Hematopoietic multipotent progenitor cell treated with erythropoietin and hydrocortisone succinate and interleukin-3 and kit ligand, for 17 days (in vitro differentiated cells): ENCODE measurements around the gene TRIM40.
A peak's percentile ranks its signal among the peaks of the same experiment; 100 is the strongest.
"Not testable (repeated sequence)": the region's sequence is repeated elsewhere in the genome, so short reads cannot be mapped to it uniquely, and the experiment has no call there.

Experiments used
- DNase-seq: peaks from one replicate; pipeline ENCODE4 v3.0.0-alpha.2; 2015; ENCODE audit warnings: low spot score

TRIM40 gene

GRCh38 chr6:30113003-30113759 lies 22.8 kb upstream of the TRIM40 start, which contains the start of gene TRIM31:
Gene TRIM31 (minus strand): TSS chr6:30113090. CDS start chr6:30112805, 285 bp downstream.
- no peak for DNase-seq

DNA sequence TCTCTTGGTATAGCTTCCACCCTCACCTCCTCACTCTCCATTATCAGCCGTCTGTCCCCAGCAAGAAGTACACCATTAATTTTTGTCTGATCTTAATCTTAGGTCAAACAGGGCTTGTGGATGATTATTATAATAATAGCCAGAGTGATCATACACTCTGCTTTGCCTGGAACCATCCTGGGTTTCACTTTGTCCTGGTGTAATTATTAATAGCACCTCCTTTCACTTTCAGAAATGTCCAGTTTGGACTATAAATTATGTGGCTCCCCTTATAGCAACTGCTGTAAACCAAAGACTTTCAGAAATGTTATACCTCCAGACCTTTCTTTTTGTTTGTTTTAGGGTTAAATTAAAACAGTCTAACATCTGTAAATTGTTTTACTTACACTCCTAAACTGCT lies 22.1 kb upstream of the TRIM40 start:
- DNase-seq, result no peak

- no peak for DNase-seq
Measured at GRCh38 chr6:30116724-30117123, 19.2 kb upstream of the TRIM40 start.

GRCh38 chr6:30118691-30119090 lies 17.2 kb upstream of the TRIM40 start:
- DNase-seq, result not testable (repeated sequence)

GRCh38 chr6:30121446-30122366 lies 14.2 kb upstream of the TRIM40 start:
- DNase-seq, result no peak

DNA sequence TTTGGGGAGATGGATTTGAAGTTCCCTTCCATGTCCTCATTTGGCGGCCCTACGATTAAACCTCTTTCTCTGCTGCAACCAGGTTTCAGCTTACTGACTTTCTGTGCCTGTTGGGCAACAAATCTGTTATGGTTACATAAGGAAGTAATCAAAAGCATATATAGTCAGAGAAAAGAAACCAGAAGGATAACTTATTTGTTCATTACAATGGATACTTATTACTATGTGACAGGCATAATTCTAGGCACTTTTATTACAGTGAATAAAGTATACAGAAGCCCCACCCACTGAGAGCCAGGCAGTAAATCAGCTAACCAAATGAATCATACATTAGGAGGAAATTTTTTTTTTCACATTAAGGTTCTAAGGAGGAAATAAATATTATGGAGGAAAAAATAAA lies 13.4 kb upstream of the TRIM40 start:
- DNase-seq, result no peak

DNA sequence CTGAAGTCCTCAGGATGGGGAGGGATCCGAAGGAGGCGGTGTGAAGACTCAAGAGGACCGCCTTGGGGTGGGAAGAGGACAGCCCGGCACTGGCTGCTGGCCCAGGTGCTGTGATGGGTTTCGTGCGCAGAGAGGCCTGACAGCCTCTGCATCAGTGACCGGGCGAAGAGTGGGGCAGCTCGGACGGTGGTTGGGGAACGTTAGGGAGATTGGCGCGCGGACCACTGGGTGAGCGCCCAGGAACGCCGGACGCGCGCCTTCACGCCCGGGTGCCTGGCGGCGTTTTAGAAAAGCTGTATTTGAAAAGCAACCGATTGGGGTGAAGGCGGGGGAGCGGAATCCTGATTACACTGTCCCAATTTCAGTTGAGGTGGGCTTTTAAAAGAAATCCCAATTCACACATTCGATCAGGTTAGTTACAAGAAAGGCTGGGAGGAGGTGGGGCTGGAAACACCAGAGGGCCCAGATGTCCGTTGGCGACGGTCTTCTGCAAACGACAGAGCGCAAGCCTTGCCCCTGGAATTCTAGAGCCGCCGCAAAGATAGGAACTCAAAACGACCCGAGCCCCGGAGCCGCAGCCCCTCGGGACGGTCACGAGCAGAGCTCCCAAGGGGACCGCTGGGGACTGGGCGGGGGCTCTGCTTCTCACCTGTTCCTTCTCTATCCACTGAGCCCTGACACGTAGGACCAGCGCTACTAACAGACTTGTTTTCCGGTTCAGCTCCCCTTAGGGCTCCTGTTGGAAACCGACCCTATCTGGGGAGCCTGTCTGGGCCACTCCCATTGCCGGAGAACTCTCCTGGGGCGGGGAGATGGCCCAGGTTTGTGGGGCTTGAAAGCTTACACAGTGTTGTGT lies 8.5 kb upstream of the TRIM40 start:
- no peak for DNase-seq

- DNase-seq, result no peak
Measured at GRCh38 chr6:30129265-30130178, 6.4 kb upstream of the TRIM40 start.

- DNase-seq, result no peak
Measured at GRCh38 chr6:30130179-30130679, 5.7 kb upstream of the TRIM40 start.

GRCh38 chr6:30130887-30131862 lies 4.8 kb upstream of the TRIM40 start:
- DNase-seq, result peak; percentile 94

DNA sequence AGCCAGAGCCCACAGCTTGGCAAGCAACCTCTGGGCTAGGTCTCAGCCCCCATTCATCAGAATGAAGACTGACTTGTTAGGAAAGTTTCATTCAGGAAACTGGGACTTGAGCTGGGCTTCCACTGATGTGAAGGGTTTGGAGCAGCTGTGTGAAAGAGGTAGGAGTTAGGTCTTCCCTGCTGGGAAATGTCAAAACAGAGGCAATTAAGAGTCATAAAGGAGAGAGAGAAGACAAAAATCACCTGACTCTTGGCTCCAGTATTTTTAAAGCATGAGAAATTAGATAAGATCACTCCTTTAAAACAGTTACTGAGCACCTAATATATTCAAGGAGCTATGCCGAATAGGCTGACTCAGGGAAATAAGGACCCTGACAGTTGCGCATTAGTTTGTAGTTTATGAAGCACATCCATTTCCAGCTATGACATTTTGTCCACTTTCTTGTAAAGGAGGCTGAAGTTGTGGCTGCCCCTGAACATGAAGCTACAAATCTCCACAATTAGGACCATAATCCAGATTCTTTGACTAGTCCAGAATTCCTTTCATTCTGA lies 3.9 kb upstream of the TRIM40 start:
- no peak for DNase-seq

DNA sequence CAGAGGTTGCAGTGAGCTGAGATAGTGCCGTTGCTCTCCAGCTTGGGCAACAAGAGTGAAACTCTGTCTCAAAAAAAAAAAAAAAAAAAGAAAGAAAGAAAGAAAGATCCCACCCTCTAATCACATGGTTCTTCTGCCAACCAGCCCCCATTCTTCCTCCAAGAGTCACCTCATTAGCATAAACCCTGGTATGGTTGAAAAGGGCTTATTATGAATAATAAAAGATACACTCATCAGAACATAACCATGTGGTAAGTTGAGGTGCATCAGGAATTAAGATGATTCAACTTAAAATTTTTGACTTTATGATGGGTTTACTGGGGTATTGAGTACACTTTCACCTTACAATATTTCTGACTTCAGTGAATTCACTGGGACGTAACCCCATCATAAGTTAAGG lies 793 bp upstream of the TRIM40 start:
- DNase-seq, result no peak

- no peak for DNase-seq
Measured at GRCh38 chr6:30136570-30137286, 788 bp downstream of the TRIM40 start.

DNA sequence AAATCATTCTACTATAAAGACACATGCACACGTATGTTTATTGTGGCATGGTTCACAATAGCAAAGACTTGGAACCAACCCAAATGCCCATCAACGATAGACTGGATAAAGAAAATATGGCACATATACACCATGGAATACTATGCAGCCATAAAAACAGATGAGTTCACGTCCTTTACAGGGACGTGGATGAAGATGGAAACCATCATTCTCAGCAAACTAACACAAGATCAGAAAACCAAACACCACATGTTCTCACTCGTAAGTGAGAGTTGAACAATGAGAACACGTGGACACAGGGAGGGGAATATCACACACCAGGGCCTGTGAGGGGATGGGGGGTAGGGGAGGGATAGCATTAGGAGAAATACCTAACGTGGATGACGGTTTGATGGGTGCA lies 4.3 kb downstream of the TRIM40 start:
- not testable (repeated sequence) for DNase-seq

DNA sequence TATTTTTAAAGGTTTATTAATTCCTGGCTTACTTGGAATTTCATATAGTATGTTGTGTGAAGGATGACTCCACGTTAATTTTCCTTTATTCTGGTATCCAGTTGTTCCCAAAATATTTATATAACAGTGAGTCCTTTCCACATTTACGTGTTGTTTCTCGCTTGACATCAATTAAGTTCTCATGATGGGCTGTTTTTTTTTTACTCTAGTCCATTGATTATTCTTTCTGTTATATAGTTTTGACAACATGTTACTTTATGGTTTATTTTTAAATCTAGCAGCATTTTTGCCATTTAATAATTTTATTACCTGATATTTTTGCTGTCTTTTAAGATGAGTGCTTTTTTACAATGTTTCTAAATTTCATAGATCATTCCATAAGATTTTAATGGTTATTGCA lies 6.7 kb downstream of the TRIM40 start:
- DNase-seq, result no peak

GRCh38 chr6:30143780-30144179 lies 7.8 kb downstream of the TRIM40 start:
- no peak for DNase-seq

DNA sequence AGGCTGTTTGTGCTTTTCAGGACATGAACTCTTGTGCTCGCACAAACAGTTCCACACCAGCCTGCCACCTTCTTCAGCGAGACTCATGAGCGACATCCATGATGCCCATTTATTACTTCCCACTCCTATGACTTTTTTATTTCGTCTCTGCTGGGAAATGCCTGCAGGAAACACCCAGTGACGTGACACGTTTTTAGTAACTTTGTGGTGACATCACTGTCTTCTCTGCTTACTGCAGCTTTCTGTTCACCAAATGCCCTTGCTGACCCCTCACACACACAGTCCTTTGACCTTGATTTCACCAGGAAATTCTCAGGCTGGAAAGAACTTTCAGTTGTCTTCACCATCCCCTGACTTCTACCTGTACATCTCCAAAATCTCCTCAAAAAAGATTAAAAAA lies 8.9 kb downstream of the TRIM40 start:
- no peak for DNase-seq

DNA sequence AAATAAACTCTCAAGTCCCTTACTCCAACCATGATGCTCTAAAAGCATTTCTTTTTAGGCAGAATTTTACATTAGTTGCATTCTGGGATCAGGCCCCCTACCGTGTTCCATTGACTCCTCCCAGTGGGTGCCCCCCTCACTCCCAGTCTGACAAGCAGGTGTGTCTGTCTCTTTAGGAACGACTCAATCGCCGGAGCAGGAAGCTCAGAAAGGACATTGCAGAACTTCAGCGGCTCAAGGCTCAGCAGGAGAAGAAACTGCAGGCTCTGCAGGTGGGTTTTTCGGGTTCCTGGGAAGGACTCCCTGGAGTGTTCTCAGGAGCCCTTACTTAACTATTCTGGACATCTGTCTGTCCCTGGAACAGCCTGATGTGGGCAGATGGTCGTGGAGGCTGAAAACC lies 9.9 kb downstream of the TRIM40 start:
- no peak for DNase-seq

- DNase-seq, result peak; percentile 13
Measured at GRCh38 chr6:30147096-30147495, 11.2 kb downstream of the TRIM40 start.
